SK-MEL-5 (cell line): ENCODE data around the gene ANKRD61. TPM values are rescaled to one million over a fixed set of nuclear protein-coding genes. Genes with fewer than 3 reads are reported as not detected.
"Not testable (repeated sequence)": the region's sequence is repeated elsewhere in the genome, so short reads cannot be mapped to it uniquely, and the experiment has no call there.

Experiments
- DNase-seq: peaks from one replicate; pipeline ENCODE4 v3.0.0-alpha.2; 2016; ENCODE audit warnings: low read depth, low spot score
- in situ Hi-C: cut with HindIII; loops from 2 replicates; pipeline ENCODE4 v1.10.0; 2016; ENCODE audit warnings: low sequenced_read_pairs, high pct_unique_total_duplicates, low pct_unique_long_range_greater_than_20kb
- polyA plus RNA-seq, 2 experiments: library from polyadenylated mRNA; depleted of rRNA; stranded (reverse); fragments of >200 nt; gene quantifications; 2 replicates each; pipeline ENCODE4 v1.2.3, GENCODE V29; 2015
- total RNA-seq: library from RNA; depleted of rRNA; stranded (reverse); fragments of >200 nt; shearing (Covaris generic); gene quantifications from 2 replicates; pipeline ENCODE4 v1.2.3, GENCODE V29; 2014; rRNA removed

Gene ANKRD61
- total RNA-seq, result 0.50 and 0.51 TPM in 2 replicates
- polyA plus RNA-seq (2015; cell fraction: cytosol; rRNA removed), result 0.24 and 0.40 TPM in 2 replicates
- polyA plus RNA-seq (2015; cell fraction: nucleus; rRNA removed), result 1.8 and 5.4 TPM in 2 replicates

GRCh38 chr7:6030988-6031387 is at the start of gene ANKRD61:
ANKRD61 (plus strand) TSS chr7:6031376; CDS start chr7:6031376, 0 bp downstream.
- DNase-seq, result no peak
- in situ Hi-C loops, result no loop called here

GRCh38 chr7:5987061-5987460 is 44.1 kb upstream of the ANKRD61 start:
- in situ Hi-C loops, DNase-seq: not testable (repeated sequence)

GRCh38 chr7:5997210-5997808 is 33.9 kb upstream of the ANKRD61 start:
- in situ Hi-C loops, result no loop called here

GRCh38 chr7:6007386-6007785 is 23.8 kb upstream of the ANKRD61 start:
- in situ Hi-C loops, result no loop called here
- DNase-seq, result no peak

More at GRCh38 chr7:5997210-5997808, 33.9 kb upstream of the ANKRD61 start:
- DNase-seq, result peak; percentile 88

GRCh38 chr7:6007835-6008590 is 23.2 kb upstream of the ANKRD61 start:
- DNase-seq, in situ Hi-C loops: not testable (repeated sequence)

GRCh38 chr7:6008668-6009611 is 22.2 kb upstream of the ANKRD61 start, which contains the start of the genes AIMP2 and PMS2:
AIMP2 (plus strand) TSS chr7:6009272; CDS start chr7:6009364, 92 bp downstream.
PMS2 (minus strand) TSS chr7:6009049; CDS start chr7:6009019, 30 bp downstream.
- in situ Hi-C loops, result no loop called here
- DNase-seq, result peak; percentile 100

DNA sequence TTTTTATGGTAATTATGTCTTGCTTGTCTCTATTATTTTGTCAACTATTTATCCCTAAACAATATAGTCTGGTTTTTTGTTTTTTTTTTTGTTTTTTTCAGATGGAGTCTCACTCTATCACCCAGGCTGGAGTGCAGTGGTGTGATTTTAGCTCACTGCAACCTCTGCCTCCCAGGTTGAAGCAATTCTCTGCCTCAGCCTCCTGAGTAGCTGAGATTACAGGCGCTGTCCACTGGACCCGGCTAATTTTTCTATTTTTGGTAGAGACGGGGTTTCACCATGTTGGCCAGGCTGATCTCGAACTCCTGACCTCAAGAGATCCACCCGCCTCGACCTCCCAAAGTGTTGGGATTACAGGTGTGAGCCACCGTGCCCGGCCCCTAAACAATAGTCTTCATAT is 20.8 kb upstream of the ANKRD61 start:
- DNase-seq, in situ Hi-C loops: not testable (repeated sequence)

- no peak for DNase-seq
- in situ Hi-C loops, result no loop called here
These were observed 19.6 kb upstream of the ANKRD61 start for GRCh38 chr7:6011541-6011940.

DNA sequence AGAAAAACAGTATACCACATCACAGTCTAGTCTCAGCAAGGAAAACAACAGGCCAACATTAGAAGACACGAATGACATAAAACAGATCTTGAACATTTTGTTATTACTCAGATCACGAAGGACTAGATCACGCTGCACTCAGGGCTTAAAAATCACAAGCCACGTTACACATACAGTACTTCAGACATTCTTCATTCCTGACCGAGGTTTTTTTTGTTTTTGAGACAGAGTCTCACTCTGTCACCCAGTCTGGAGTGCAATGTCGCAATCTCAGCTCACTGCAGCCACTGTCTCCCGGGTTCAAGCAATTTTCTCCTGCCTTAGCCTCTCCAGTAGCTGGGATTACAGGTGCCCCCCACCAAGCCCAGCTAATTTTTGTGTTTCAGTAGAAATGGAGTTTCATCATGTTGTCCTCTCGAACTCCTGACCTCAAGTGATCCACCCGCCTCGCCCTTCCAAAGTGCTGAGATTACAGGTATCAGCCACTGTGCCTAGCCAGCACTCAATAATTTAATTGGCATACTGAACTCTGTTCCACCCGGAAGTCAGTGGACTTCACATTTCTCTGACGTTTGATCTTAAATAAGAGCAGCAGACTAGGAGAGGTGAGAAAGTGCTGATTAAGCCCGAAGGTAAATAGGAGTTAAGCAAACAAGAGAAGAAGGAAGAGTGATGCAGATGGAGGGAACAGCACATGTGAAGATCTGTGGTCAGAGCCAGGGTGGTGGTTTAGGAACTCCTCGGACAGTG is 18.6 kb upstream of the ANKRD61 start:
- no peak for DNase-seq
- in situ Hi-C loops, result no loop called here

- in situ Hi-C loops, result no loop called here
- peak; percentile 70 for DNase-seq
These were observed 15.1 kb upstream of the ANKRD61 start for GRCh38 chr7:6015917-6016652.

- DNase-seq, result no peak
- in situ Hi-C loops, result no loop called here
These were observed 14.6 kb upstream of the ANKRD61 start for GRCh38 chr7:6016653-6016966.

GRCh38 chr7:6020371-6021286 is 10.5 kb upstream of the ANKRD61 start:
- in situ Hi-C loops, result no loop called here
- no peak for DNase-seq

GRCh38 chr7:6022707-6023106 is 8.5 kb upstream of the ANKRD61 start:
- in situ Hi-C loops, result no loop called here
- DNase-seq, result no peak

GRCh38 chr7:6023974-6024435 is 7.2 kb upstream of the ANKRD61 start:
- no peak for DNase-seq
- in situ Hi-C loops, result no loop called here

GRCh38 chr7:6026011-6026819 is 5.0 kb upstream of the ANKRD61 start:
- DNase-seq, result peak; percentile 76
- in situ Hi-C loops, result no loop called here
